ENCODE measurements around the gene VASN. TPM values are rescaled to one million over a fixed set of nuclear protein-coding genes. Genes with fewer than 3 reads are reported as not detected.
A peak's percentile ranks its signal among the peaks of the same experiment; 100 is the strongest.

The VASN gene
- total RNA-seq, 1 experiment from 2014 or later: 45.3 TPM

DNA sequence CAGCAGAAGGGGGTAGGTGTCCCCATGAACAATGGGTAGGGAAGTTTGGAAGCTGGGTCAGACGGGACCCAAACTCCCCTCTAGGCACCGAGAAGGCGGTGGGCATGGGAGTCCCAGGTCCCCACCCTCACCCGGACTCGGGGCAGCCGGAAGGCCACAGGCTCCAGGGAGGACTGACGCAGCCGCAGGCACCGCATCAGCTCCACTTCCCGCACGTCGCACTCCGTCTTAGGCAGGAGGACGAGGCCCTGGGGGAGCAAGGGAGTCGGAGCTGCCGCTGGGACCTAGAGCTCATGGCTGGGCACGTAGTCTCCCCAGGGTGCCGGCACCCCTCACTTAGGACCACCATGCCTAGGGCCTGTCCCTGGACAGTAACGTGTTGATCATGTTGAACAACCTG lies 13.4 kb upstream of the VASN start:
- POLR2A ChIA-PET (ENCODE audit: unreplicated experiment): no interaction called here
- H2AFZ ChIP-seq: no peak overlapping the region
- no peak overlapping the region for H3K4me3 ChIP-seq
- H4K20me1 ChIP-seq (ENCODE audit: insufficient read depth): no peaks in the 10 kb centered on the region
- H3K27ac ChIP-seq: no peak overlapping the region
- intact Hi-C loops (cut with micrococcal nuclease; ENCODE audit: unreplicated experiment): no loop called here
- CTCF ChIA-PET: interaction anchor here (0.6 to 2.1 kb wide), 3 partner anchors 35 to 477 kb away, joined by 3 to 15 read pairs (median 12); no protein-coding TSS in a partner anchor
- no peaks in the 10 kb centered on the region for H3K9me2 ChIP-seq (ENCODE audit: insufficient read depth)
- H3K9me3 ChIP-seq (ENCODE audit: insufficient read depth, low read depth): no peaks in the 10 kb centered on the region
- no peaks in the 10 kb centered on the region for H3K36me3 ChIP-seq (ENCODE audit: low read depth)
- DNase-seq: no peak
- TF ChIP-seq, protein P1, sequence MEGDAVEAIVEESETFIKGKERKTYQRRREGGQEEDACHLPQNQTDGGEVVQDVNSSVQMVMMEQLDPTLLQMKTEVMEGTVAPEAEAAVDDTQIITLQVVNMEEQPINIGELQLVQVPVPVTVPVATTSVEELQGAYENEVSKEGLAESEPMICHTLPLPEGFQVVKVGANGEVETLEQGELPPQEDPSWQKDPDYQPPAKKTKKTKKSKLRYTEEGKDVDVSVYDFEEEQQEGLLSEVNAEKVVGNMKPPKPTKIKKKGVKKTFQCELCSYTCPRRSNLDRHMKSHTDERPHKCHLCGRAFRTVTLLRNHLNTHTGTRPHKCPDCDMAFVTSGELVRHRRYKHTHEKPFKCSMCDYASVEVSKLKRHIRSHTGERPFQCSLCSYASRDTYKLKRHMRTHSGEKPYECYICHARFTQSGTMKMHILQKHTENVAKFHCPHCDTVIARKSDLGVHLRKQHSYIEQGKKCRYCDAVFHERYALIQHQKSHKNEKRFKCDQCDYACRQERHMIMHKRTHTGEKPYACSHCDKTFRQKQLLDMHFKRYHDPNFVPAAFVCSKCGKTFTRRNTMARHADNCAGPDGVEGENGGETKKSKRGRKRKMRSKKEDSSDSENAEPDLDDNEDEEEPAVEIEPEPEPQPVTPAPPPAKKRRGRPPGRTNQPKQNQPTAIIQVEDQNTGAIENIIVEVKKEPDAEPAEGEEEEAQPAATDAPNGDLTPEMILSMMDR (conservative IDR thresholded peaks at IDR 0.05): no peak
- no peak for TF ChIP-seq EZH2 (IDR thresholded peaks at IDR 0.05; ENCODE audit: low read depth)
- no peak overlapping the region for H3K4me2 ChIP-seq
- H3K79me2 ChIP-seq (ENCODE audit: low read depth): no peaks in the 10 kb centered on the region
- H3F3A ChIP-seq (ENCODE audit: insufficient read depth, low read depth): peaks cover 15% of the 10 kb centered on the region; the same call in 1 of the 2 replicates
- BruUV-seq (replicated peaks): no TSS peak
- H3K4me1 ChIP-seq (replicated peaks; ENCODE audit: insufficient read depth): peaks cover 11% of the 10 kb centered on the region
- H3K27me3 ChIP-seq (ENCODE audit: insufficient read depth, low read depth): no peaks in the 10 kb centered on the region

DNA sequence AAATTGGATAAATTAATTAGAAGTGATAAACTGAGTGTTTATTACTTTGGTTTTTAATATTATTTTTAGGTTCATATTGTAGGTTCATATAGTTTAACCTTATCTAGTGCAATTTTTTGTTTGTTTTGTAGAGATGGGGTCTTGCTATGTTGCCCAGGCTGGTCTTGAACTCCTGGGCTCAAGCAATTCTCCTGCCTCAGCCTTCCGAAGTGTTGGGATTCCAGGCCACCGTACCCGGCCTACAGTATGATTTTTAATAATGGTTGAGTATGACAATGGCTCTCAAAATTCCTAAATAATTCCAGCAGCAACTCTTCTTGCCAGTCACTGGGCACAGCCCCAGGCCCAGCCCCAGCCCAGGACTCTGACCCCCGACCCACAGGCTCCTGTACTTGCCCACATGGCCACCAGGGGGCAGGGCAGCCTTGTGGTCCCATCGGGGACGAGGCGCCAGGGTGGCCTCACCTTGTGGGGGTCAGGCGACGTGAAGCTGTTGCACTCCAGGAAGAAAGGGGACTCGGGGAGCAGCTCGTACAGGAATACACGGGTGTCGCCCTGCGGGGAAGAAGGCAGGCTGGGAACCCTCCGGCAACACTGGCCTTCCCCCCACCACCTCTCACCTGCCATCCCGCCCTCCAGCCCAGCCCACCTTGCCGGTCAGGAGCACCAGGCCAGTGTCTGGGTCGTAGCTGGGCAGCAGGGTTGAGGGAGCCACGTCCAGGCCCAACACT lies 12.7 kb upstream of the VASN start:
- H3K36me3 ChIP-seq (ENCODE audit: low read depth): no peaks in the 10 kb centered on the region
- TF ChIP-seq EZH2 (IDR thresholded peaks at IDR 0.05; ENCODE audit: low read depth): no peak
- TF ChIP-seq, protein P1 (conservative IDR thresholded peaks at IDR 0.05): peak; percentile 99
- CTCF ChIA-PET: interaction anchor here (0.9 to 2.1 kb wide), 4 partner anchors 10 to 44 kb away, joined by 3 to 16 read pairs (median 14); no protein-coding TSS in a partner anchor
- H3K4me3 ChIP-seq: no peak overlapping the region
- intact Hi-C loops (cut with micrococcal nuclease; ENCODE audit: unreplicated experiment): loop anchor here (1.0 kb wide), 1 partner anchor 43 kb away; no protein-coding TSS in a partner anchor
- peaks cover 8% of the 10 kb centered on the region; the same call in 1 of the 2 replicates for H3F3A ChIP-seq (ENCODE audit: insufficient read depth, low read depth)
- peak in 1 of 2 experiments; percentile 75 for DNase-seq
- no peak overlapping the region for H2AFZ ChIP-seq
- peaks cover 4% of the 10 kb centered on the region for H3K4me1 ChIP-seq (replicated peaks; ENCODE audit: insufficient read depth)
- no TSS peak for BruUV-seq (replicated peaks)
- H4K20me1 ChIP-seq (ENCODE audit: insufficient read depth): no peaks in the 10 kb centered on the region
- no peaks in the 10 kb centered on the region for H3K79me2 ChIP-seq (ENCODE audit: low read depth)
- H3K27ac ChIP-seq: no peak overlapping the region
- POLR2A ChIA-PET (ENCODE audit: unreplicated experiment): interaction anchor here (0.6 kb wide), 1 partner anchor 739 kb away, joined by 6 read pairs; no protein-coding TSS in a partner anchor
- no peaks in the 10 kb centered on the region for H3K9me3 ChIP-seq (ENCODE audit: insufficient read depth, low read depth)
- no peaks in the 10 kb centered on the region for H3K9me2 ChIP-seq (ENCODE audit: insufficient read depth)
- H3K27me3 ChIP-seq (ENCODE audit: insufficient read depth, low read depth): no peaks in the 10 kb centered on the region
- peak overlapping the region; percentile 6; the same call in 1 of the 2 replicates for H3K4me2 ChIP-seq

DNA sequence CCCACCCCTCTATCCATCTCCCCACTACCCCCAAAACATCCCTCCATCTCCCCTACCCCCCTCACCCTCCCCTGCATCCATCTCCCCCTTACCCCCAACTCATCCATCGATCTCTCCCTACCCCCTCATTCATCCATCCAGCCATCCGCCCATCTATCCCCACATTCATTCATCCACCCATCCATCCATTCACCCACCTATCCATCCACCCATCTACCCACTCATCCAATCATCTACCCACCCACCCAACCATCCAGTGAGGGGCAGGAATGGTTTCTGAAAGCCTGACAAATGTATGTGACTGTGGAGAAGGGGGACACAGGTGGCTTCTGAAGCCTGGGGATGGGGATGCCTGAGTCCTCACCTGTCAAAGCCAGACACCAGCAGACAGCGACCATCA lies 11.7 kb upstream of the VASN start:
- Histone ChIP-seq H2AFZ (no peak overlapping the region), H3K4me3 (no peak overlapping the region), H3K79me2 (ENCODE audit: low read depth) (no peaks in the 10 kb centered on the region), H4K20me1 (ENCODE audit: insufficient read depth) (no peaks in the 10 kb centered on the region), H3K4me2 (no peak overlapping the region), H3K4me1 (replicated peaks; ENCODE audit: insufficient read depth) (no peaks in the 10 kb centered on the region; the same call in 1 of the 2 replicates), H3K9me2 (ENCODE audit: insufficient read depth) (no peaks in the 10 kb centered on the region), H3K9me3 (ENCODE audit: insufficient read depth, low read depth) (no peaks in the 10 kb centered on the region), H3K27me3 (ENCODE audit: insufficient read depth, low read depth) (no peaks in the 10 kb centered on the region), H3K36me3 (ENCODE audit: low read depth) (no peaks in the 10 kb centered on the region), H3F3A (ENCODE audit: insufficient read depth, low read depth) (peaks cover 6% of the 10 kb centered on the region; the same call in 1 of the 2 replicates), H3K27ac (no peak overlapping the region)
- POLR2A ChIA-PET (ENCODE audit: unreplicated experiment): interaction anchor here (0.6 kb wide), 1 partner anchor 738 kb away, joined by 6 read pairs; no protein-coding TSS in a partner anchor
- DNase-seq: no peak
- TF ChIP-seq, protein P1 (conservative IDR thresholded peaks at IDR 0.05): no peak
- TF ChIP-seq EZH2 (IDR thresholded peaks at IDR 0.05; ENCODE audit: low read depth): no peak
- no TSS peak for BruUV-seq (replicated peaks)
- CTCF ChIA-PET: interaction anchor here (0.9 to 2.1 kb wide), 4 partner anchors 9 to 43 kb away, joined by 3 to 16 read pairs (median 14); no protein-coding TSS in a partner anchor
- intact Hi-C loops (cut with micrococcal nuclease; ENCODE audit: unreplicated experiment): loop anchor here (1.0 kb wide), 1 partner anchor 42 kb away; no protein-coding TSS in a partner anchor
